Upper lobe of right lung (tissue), 1 donor: ENCODE measurements around the gene CIRBP. TPM values are rescaled to one million over a fixed set of nuclear protein-coding genes. Genes with fewer than 3 reads are reported as not detected.

ENCODE experiments used
- ATAC-seq: fragments of 200-7000 bp; cut with Tn5 transposase; one replicate; pipeline ENCODE4 v1.9.1; 2020; ENCODE audit warnings: mild to moderate bottlenecking, moderate library complexity
- DNase-seq: peaks from one replicate; pipeline ENCODE4 v3.0.0-alpha.2; 2020
- H3K27ac ChIP-seq: fragments of 200-600 bp; one replicate; pipeline ENCODE4 v1.8.0; 2022
- H3K27me3 ChIP-seq: fragments of 200-600 bp; one replicate; pipeline ENCODE4 v1.8.0; 2022; ENCODE audit warnings: mild to moderate bottlenecking
- H3K36me3 ChIP-seq: fragments of 200-600 bp; one replicate; pipeline ENCODE4 v1.8.0; 2022
- H3K4me1 ChIP-seq: fragments of 200-600 bp; one replicate; pipeline ENCODE4 v1.8.0; 2022
- H3K4me3 ChIP-seq: fragments of 200-600 bp; one replicate; pipeline ENCODE4 v1.8.0; 2022; ENCODE audit warnings: mild to moderate bottlenecking
- H3K9me3 ChIP-seq: fragments of 200-600 bp; one replicate; pipeline ENCODE4 v1.8.0; 2022
- CTCF ChIP-seq: fragments of 200-600 bp; IDR thresholded peaks from one replicate; pipeline ENCODE4 v1.8.0; 2022; ENCODE audit warnings: antibody characterized with exemption
- intact Hi-C: fragments of 100-400 bp; cut with DNase I; formaldehyde crosslinking; loops from one replicate; pipeline ENCODE4 v1.11.0; 2022
- total RNA-seq: library from RNA; stranded (reverse); fragmentation: NEBNext Ultra II Directional; extraction: Animal tissue kit (Norgen Biotek cat#: 25700); gene quantifications from one replicate; pipeline ENCODE4 v1.2.1, GENCODE V29; 2021
- donor health status: DM: no; HTN: yes; CAD: no; lungs with severe emphysema.

The CIRBP gene
- total RNA-seq, 1 donor from 2014 or later: 322 TPM

GRCh38 chr19:1285737-1286360, 16.7 kb downstream of the CIRBP start, which contains the start of gene EFNA2:
EFNA2 (plus strand) TSS chr19:1285873; CDS start chr19:1286169, 296 bp downstream.
- Histone ChIP-seq H3K4me1 (no peaks in the 10 kb centered on the region), H3K4me3 (no peak within 1 kb of the TSS), H3K36me3 (no peaks in the 10 kb centered on the region), H3K27ac (no peak within 1 kb of the TSS), H3K9me3 (no peaks in the 10 kb centered on the region), H3K27me3 (peaks cover 66% of the 10 kb centered on the region)
- ATAC-seq (no peak), DNase-seq (no peak)
- TF ChIP-seq CTCF: no peak
- intact Hi-C loops: no loop called here

DNA sequence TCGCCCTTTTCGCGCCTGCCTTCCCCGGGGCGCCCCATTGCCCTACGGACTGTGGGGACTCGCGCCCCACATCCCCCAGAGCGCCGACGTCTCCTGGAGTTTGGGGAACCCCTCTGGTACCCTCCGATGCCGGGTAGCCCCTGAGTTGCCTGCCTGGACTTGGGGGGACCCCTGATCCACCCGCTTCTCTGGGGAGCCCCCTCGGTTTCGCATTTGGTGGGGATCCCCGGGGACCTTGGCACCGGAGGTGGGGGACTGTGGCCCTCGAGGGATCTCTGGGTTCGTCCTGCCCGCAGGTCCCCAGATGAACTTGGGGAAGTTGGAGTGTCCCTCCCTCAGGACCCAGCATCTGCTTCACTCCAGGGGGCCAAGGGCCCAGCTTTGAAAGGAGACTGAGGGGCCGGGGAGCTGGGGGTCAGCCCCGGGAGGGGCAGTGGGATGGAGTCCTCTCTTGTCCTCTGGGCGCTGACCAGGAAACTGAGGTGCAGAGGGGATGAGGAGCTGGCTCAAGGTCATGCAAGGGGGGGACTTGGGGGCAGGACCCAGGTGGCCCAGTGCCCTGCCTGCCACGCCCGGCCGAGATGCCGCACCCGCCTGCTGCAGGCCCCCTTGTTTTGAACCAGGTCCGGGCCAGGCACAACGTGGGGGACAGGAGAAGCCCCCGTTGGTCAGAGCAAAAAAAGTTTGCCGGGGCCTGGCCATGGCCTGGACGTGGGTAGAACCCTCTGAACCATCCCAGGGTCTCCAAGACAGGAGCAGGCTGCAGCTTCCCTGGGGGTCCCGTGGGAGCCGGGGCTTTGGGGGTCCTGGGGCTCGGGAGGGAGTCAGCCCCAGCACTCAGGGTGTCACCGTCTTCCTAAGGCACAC, 17.6 kb downstream of the CIRBP start:
- Histone ChIP-seq H3K36me3 (no peaks in the 10 kb centered on the region), H3K27ac (no peak overlapping the region), H3K4me1 (no peaks in the 10 kb centered on the region), H3K9me3 (no peaks in the 10 kb centered on the region), H3K27me3 (peaks cover 75% of the 10 kb centered on the region), H3K4me3 (no peak overlapping the region)
- DNase-seq: no peak
- TF ChIP-seq CTCF: no peak
- no peak for ATAC-seq
- intact Hi-C loops: no loop called here

DNA sequence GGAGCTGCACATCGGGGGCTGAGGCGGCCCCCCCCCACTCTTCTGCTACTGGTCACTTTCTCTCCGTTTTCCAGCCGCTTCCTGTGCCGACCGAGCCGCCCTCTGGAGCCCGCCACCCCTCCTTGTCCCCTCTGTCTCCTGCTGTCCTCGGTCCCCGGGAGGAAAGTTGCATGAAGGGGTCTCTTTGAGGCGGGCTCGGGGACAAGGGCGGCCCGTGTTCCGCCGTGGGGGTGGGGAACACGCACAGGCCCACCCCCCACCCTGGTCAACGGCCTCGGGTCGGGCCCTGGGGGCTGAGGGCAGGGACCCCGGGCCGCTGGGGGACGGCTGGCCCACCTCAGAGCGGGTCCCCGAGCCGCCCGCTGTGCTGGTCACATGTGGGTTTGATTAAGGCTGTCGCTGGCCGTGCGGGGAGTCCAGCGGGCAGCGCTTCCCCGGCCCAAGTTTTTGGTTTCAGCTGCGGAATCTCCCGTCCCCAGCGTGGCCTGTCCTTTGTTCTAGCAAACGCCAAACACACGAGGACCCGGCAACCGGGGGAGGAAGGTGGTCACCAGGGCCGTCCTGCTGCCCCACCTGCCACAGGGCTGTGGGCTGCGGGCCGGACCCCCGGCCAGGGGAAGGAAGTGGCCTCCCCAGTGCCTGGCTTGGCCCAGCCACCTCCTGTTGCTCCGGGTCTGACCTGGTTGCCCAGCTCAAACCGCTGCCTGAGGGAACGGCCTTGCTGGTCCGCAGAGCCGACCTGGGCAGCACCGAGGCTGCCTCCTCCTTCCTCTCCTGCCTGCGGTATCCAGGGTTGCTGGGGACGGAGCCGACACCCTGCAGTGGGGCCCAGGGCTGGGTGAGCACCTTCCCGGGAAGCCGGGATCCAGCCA, 18.5 kb downstream of the CIRBP start:
- H3K27me3 ChIP-seq: peaks cover 82% of the 10 kb centered on the region
- DNase-seq: no peak
- H3K36me3 ChIP-seq: no peaks in the 10 kb centered on the region
- no peak overlapping the region for H3K4me3 ChIP-seq
- no peaks in the 10 kb centered on the region for H3K4me1 ChIP-seq
- TF ChIP-seq CTCF: no peak
- intact Hi-C loops: no loop called here
- no peak for ATAC-seq
- no peaks in the 10 kb centered on the region for H3K9me3 ChIP-seq
- H3K27ac ChIP-seq: no peak overlapping the region

GRCh38 chr19:1288226-1288612, 19.1 kb downstream of the CIRBP start:
- Histone ChIP-seq H3K9me3 (no peaks in the 10 kb centered on the region), H3K27ac (no peak overlapping the region), H3K36me3 (no peaks in the 10 kb centered on the region), H3K4me3 (no peak overlapping the region), H3K27me3 (peaks cover 88% of the 10 kb centered on the region), H3K4me1 (no peaks in the 10 kb centered on the region)
- no peak for TF ChIP-seq CTCF
- no peak for DNase-seq
- intact Hi-C loops: no loop called here
- ATAC-seq: no peak

- no peak for TF ChIP-seq CTCF
- Histone ChIP-seq H3K27me3 (peaks cover 89% of the 10 kb centered on the region), H3K36me3 (no peaks in the 10 kb centered on the region), H3K4me3 (no peak overlapping the region), H3K4me1 (no peaks in the 10 kb centered on the region), H3K27ac (no peak overlapping the region), H3K9me3 (no peaks in the 10 kb centered on the region)
- no peak for ATAC-seq
- no peak for DNase-seq
- intact Hi-C loops: no loop called here
Measured at GRCh38 chr19:1288833-1289685, 19.9 kb downstream of the CIRBP start.
